Subcutaneous abdominal adipose tissue (tissue), 5 donors: ENCODE measurements around the gene EFCAB13.

ENCODE experiments used
- H3K27ac ChIP-seq: one replicate; pipeline ENCODE4 v1.7.0; 2013; ENCODE audit warnings: low read depth, mild to moderate bottlenecking, inconsistent platforms, low read length, moderate library complexity
- H3K27me3 ChIP-seq, 5 donors: one replicate each; pipeline ENCODE4 v1.7.0; 2013; ENCODE audit warnings: low read length in 5 of 5, inconsistent platforms in 1 of 5; ENCODE audit not compliant: control insufficient read depth in 5 of 5, insufficient read depth in 4 of 5
- H3K36me3 ChIP-seq, 5 donors: one replicate each; pipeline ENCODE4 v1.7.0; 2013; ENCODE audit warnings: low read length in 5 of 5; ENCODE audit not compliant: control insufficient read depth in 5 of 5, insufficient read depth in 5 of 5
- H3K4me1 ChIP-seq, 5 donors: one replicate each; pipeline ENCODE4 v1.7.0; 2013; ENCODE audit warnings: low read length in 5 of 5, mild to moderate bottlenecking in 3 of 5, moderate library complexity in 1 of 5; ENCODE audit not compliant: control insufficient read depth in 5 of 5, insufficient read depth in 5 of 5
- H3K4me3 ChIP-seq, 5 donors: one replicate each; pipeline ENCODE4 v1.7.0; 2013; ENCODE audit warnings: low read length in 5 of 5, low read depth in 1 of 5
- H3K9ac ChIP-seq, 5 donors: one replicate each; pipeline ENCODE4 v1.7.0; 2013; ENCODE audit warnings: low read length in 5 of 5, mild to moderate bottlenecking in 4 of 5, moderate library complexity in 3 of 5
- H3K9me3 ChIP-seq, 5 donors: one replicate each; pipeline ENCODE4 v1.7.0; 2013; ENCODE audit warnings: low read length in 5 of 5; ENCODE audit not compliant: control insufficient read depth in 5 of 5
- donor health status: healthy.
- donor health status: healthy.
- donor health status: healthy.
- donor health status: healthy.
- donor health status: healthy.

EFCAB13 gene

DNA sequence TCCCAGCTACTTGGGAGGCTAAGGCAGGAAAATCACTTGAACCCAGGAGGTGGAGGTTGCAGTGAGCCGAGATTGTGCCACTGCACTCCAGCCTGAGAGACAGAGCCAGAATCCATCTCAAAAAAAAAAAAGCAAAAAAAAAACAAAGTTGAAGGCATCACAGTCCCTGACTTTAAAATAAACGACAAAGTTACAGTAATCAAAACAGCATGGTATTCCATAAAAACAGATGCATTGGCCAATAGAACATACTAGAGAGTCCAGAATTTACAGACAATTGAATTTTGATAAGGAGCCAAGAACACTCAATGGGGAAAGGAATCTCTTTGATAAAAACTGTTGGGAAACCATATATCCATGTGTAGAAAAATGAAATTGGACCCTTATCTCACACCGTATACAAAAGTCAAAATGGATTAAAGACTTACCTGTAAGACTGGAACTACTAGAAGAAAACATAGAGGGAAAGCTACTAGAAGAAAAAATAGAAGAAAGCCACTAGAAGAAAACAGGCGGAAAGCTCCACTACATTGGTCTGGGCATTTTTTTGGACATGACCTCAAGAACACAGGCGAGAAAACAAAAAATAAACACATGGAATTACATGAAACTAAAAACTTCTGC is 2.8 kb upstream of the EFCAB13 start:
- Histone ChIP-seq H3K27me3 (no peaks in the 10 kb centered on the region), H3K36me3 (no peaks in the 10 kb centered on the region), H3K27ac (no peak overlapping the region), H3K4me1 (peaks cover 2 to 20% (median 14%) of the 10 kb centered on the region in 5 donors), H3K9ac (no peak overlapping the region), H3K9me3 (peaks cover 0 to 4% (median 0%) of the 10 kb centered on the region in 5 donors), H3K4me3 (no peak overlapping the region)

DNA sequence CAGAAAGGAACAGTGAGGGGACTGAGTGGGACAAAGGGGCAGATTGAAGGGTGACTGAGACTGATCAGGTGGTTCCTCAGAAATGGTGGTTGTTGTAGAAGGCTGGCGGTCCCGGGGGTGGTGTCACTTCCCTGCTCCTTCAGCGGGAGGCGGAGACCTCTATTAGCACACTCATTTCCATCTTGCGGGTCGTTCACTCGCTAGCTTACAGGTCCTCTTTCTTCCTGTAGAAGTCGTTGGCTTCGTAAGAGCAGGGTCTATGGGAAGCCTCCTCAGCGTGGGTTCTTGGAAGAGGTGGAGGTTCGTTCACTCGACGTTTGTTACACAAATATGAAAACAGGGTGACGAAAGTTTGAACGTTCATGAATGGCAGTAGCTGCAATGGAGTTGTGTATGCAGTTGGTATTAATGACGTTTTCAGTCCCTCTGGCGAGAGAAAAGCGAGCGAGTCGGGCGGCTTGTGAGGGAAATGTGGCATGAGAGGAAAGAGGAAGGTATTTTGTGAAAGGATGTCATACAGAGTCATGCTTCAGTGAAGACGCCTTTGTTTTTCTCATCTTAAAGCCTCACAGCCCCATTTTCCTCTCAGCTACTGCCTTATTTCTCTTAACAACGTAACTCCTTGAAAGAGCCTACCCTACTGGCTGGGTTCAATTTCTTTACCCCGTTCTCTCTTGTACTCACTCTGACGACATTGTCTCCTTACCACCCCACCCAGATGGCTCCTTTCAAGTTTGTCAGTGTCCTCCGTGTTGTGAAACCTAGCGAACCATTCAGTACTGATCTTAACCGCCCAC is 667 bp downstream of the EFCAB13 start:
- H3K36me3 ChIP-seq = peaks cover 0 to 3% (median 0%) of the 10 kb centered on the region in 5 donors
- peak overlapping the region; percentile 80 to 96 (median 83) for H3K4me3 ChIP-seq
- H3K27me3 ChIP-seq = no peaks in the 10 kb centered on the region
- H3K9me3 ChIP-seq = peaks cover 0 to 4% (median 0%) of the 10 kb centered on the region in 5 donors
- H3K27ac ChIP-seq = peak overlapping the region; percentile 96
- H3K4me1 ChIP-seq = peaks cover 0 to 18% (median 12%) of the 10 kb centered on the region in 5 donors
- H3K9ac ChIP-seq = peak overlapping the region; percentile 72 to 89 (median 84)

DNA sequence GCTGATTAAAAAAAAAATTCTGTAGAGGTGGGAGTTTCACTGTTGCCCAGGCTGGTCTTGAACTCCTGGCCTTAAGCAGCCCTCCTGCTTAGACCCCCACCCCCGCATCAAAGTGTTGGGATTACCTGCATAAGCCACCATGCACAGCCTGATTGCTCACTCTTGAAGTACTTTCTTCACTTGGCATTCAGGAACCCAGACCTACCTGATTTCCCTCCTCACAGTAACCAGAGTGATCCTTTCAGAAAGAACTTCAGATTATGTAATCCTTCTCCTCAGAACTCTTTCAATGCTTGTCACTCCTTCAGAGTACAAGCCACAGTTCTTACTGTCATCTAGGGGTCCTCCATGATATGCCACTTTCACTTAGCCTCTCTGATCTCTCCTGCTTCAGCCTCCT is 1.4 kb downstream of the EFCAB13 start:
- Histone ChIP-seq H3K4me3 (no peak overlapping the region), H3K36me3 (peaks cover 0 to 3% (median 0%) of the 10 kb centered on the region in 5 donors), H3K27ac (no peak overlapping the region), H3K9me3 (peaks cover 0 to 4% (median 0%) of the 10 kb centered on the region in 5 donors), H3K27me3 (no peaks in the 10 kb centered on the region), H3K9ac (no peak overlapping the region), H3K4me1 (peaks cover 0 to 18% (median 12%) of the 10 kb centered on the region in 5 donors)

DNA sequence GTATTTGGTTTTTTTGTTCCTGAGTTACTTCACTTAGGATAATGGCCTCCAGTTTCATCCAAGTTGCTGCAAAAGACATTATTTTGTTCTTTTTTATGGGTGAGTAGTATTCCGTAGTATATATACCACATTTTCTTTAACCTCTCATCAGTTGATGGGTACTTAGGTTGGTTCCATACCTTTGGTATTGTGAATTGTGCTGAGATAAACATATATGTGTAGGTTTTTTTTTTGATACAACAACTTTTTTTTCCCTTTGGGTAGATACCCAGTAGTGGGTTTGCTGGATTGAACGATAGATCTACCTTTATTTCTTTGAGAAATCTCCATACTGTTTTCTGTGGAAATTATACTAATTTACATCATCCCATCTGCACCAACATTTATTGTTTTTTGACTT is 6.8 kb downstream of the EFCAB13 start:
- Histone ChIP-seq H3K4me3 (no peak overlapping the region), H3K27me3 (no peaks in the 10 kb centered on the region), H3K9ac (no peak overlapping the region), H3K9me3 (no peaks in the 10 kb centered on the region), H3K27ac (no peak overlapping the region), H3K4me1 (peaks cover 0 to 9% (median 0%) of the 10 kb centered on the region in 5 donors), H3K36me3 (peaks cover 0 to 3% (median 0%) of the 10 kb centered on the region in 5 donors)

DNA sequence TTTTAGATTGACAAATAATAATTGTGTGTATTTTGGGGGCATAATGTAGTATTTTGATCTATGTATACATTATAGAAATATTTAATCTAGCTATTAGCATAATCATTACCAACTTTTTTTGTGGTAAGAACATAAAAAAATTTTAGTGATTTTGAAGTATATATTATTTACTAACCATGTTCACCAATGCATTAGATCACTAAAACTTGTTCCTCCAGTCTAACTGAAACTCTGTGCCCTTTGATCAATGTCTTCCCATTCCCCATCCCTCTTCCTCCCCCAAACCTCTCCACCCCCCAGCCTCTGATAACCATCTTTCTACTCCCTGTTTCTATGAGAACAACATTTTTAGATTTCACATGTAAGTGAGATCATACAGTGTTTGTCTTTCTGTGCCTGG is 8.5 kb downstream of the EFCAB13 start:
- H3K36me3 ChIP-seq = peaks cover 0 to 7% (median 0%) of the 10 kb centered on the region in 5 donors
- no peaks in the 10 kb centered on the region for H3K9me3 ChIP-seq
- no peak overlapping the region for H3K27ac ChIP-seq
- peaks cover 0 to 12% (median 0%) of the 10 kb centered on the region in 5 donors for H3K4me1 ChIP-seq
- H3K9ac ChIP-seq = no peak overlapping the region
- H3K4me3 ChIP-seq = no peak overlapping the region
- no peaks in the 10 kb centered on the region for H3K27me3 ChIP-seq

DNA sequence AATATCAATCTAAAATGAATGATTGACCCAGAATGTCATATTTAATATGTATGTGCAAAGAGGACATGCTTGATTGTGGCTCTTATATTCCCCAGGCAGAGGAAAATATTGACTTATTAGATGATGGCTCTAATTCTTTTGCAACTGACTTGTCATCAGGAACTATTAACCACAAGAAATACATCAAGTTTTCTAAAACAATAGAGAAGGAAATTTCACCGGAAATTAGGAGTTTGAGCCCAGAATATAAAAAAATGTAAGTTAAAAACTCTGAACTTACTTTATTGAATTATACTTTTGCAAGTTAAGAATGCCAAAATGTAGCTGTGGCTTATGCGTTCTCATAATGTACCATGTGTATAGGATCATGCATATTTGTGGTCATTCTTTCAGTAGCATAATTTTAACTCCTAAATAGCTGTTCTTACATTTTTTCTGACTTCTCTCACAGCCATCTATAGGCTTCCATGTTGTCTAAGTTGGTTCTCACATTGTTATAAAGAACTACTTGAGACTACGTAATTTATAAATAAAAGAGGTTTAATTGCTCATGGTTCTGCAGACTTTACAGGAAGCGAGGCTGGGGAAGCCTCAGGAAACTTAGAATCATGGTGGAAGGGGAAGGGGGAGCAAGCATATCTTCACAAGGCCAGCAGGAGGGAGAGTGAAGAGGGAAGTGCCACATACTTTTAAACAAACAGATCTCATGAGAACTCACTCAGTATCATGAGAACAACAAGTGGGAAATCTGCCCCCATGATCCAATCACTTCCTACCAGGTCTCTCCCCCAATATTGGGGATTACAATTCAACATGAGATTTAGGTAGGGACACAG is 11.6 kb downstream of the EFCAB13 start:
- no peak overlapping the region for H3K4me3 ChIP-seq
- H3K27ac ChIP-seq = no peak overlapping the region
- no peak overlapping the region for H3K9ac ChIP-seq
- H3K9me3 ChIP-seq = no peaks in the 10 kb centered on the region
- peaks cover 0 to 12% (median 0%) of the 10 kb centered on the region in 5 donors for H3K4me1 ChIP-seq
- H3K36me3 ChIP-seq = peaks cover 0 to 4% (median 2%) of the 10 kb centered on the region in 5 donors
- no peaks in the 10 kb centered on the region for H3K27me3 ChIP-seq

DNA sequence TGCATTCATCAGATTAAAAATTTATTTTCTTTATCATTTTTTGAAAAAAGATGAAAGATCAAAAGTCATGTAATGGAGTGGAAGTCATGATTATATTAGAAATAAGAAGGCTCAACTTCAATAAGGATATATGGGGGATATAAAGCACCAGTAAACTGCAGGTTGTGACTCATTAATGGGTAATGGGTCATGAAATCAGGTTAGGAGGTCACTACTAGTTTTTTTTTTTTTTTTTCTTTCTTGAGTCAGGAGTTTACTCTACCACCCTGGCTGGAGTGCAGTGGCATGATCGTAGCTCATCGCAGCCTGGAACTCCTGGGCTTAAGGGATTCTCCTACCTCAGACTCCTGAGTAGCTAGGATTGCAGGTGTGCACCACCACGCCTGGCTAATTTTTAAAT is 14.3 kb downstream of the EFCAB13 start:
- Histone ChIP-seq H3K4me3 (no peak overlapping the region), H3K36me3 (peaks cover 0 to 11% (median 5%) of the 10 kb centered on the region in 5 donors), H3K9ac (no peak overlapping the region), H3K4me1 (peaks cover 0 to 12% (median 0%) of the 10 kb centered on the region in 5 donors), H3K27me3 (no peaks in the 10 kb centered on the region), H3K27ac (no peak overlapping the region), H3K9me3 (no peaks in the 10 kb centered on the region)

DNA sequence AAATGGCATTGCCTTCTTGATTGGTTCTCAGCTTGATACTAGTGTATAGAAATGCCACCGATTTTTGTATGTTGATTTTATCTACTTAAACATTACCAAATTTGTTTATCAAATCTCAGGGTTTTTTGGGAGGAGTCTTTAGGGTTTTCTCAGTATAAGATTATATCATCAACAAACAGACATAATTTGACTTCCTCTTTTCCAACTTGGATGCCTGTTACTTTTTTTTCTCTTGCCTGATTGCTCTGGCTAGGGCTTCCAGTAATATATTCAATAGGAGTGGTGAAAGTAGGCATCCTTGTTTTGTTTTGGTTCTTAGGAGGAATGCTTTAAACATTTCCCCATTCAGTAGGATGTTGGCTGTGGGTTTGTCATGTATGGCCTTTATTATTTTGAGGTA is 29.1 kb downstream of the EFCAB13 start:
- no peak overlapping the region for H3K27ac ChIP-seq
- no peak overlapping the region for H3K4me3 ChIP-seq
- H3K9me3 ChIP-seq = no peaks in the 10 kb centered on the region
- H3K9ac ChIP-seq = no peak overlapping the region
- no peaks in the 10 kb centered on the region for H3K4me1 ChIP-seq
- no peaks in the 10 kb centered on the region for H3K27me3 ChIP-seq
- H3K36me3 ChIP-seq = peaks cover 0 to 2% (median 0%) of the 10 kb centered on the region in 5 donors

DNA sequence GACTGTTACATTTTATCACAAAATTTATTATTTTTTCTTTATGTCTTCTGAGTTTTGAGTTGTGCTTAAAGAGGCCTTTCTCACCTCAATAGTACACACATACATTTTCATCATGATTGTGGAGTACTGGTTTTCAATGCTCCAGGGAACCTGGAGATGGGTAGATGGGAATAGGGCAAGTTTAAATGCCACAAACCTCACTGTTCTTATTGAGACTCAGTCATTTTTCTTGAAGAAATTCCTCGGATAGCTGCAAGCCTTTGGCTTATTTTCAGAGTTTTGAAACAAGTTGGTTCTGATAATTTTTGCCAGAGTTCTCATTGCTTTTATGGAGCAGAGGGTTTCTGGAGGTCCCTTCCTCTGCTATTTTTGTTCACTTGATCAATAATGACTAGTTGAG is 34.9 kb downstream of the EFCAB13 start:
- Histone ChIP-seq H3K9ac (no peak overlapping the region), H3K4me3 (no peak overlapping the region), H3K4me1 (no peaks in the 10 kb centered on the region), H3K36me3 (peaks cover 0 to 2% (median 0%) of the 10 kb centered on the region in 5 donors), H3K27me3 (no peaks in the 10 kb centered on the region), H3K27ac (no peak overlapping the region), H3K9me3 (no peaks in the 10 kb centered on the region)
